ENCODE measurements around the gene RIPK1.

Gene RIPK1

DNA sequence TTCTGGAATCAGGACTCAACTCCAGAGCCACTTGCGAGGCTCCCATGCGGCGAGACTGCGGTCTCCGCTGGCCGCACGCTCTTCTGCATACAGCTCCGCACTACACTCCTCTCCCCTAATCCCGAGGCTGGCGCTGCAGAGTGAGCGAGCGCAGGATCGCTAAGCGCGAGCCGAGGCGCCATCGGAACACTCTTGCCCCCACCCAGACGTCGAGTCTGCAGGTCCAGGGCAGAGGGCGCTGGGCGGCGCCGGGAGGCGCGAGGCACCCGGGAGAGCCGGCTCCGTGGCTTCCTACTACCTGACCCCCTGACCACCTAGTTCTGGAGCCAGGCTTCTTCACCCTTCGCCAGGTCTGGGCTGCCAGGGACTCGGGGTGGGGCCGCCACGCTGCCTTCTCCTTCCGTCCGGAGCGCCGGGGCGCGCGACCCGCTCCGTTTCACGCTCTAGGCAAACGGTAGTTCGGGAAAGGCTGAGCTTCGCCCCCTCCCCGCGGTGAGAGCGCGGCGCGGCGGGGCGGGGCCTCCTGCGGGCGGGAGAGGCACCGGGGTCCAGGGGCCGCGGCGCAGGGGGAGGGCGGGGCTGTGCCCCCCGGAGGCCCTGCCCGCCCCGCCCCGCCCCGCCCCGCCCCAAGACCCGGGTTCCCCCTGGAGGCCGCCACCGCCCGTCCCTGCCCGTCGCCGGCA is 94.4 kb downstream of the RIPK1 start:
- peaks cover 53% of the 10 kb centered on the region for H3K4me1 ChIP-seq (ENCODE audit: insufficient read depth, low read length, poor library complexity, severe bottlenecking)
- H3K4me3 ChIP-seq (ENCODE audit: low read length, poor library complexity, severe bottlenecking), result peak overlapping the region; percentile 96
- H3K36me3 ChIP-seq (ENCODE audit: insufficient read depth, low read length), result no peaks in the 10 kb centered on the region
- H3K9ac ChIP-seq (ENCODE audit: low read depth, low read length, poor library complexity, severe bottlenecking), result peak overlapping the region; percentile 88
- peaks cover 3% of the 10 kb centered on the region; the same call in 1 of the 2 replicates for H3K79me2 ChIP-seq (ENCODE audit: insufficient read depth, low read length)
- H3F3A ChIP-seq (ENCODE audit: low read depth), result peaks cover 6% of the 10 kb centered on the region; the same call in 1 of the 2 replicates
- no peaks in the 10 kb centered on the region for H3K9me2 ChIP-seq (replicated peaks; ENCODE audit: low read depth, low read length)
- no peaks in the 10 kb centered on the region for H3K9me3 ChIP-seq (ENCODE audit: insufficient read depth, low read depth, low read length)
- TF ChIP-seq EZH2phosphoT487 (IDR thresholded peaks at IDR 0.05; ENCODE audit: borderline replicate concordance), result no peak
- TF ChIP-seq, protein P1, sequence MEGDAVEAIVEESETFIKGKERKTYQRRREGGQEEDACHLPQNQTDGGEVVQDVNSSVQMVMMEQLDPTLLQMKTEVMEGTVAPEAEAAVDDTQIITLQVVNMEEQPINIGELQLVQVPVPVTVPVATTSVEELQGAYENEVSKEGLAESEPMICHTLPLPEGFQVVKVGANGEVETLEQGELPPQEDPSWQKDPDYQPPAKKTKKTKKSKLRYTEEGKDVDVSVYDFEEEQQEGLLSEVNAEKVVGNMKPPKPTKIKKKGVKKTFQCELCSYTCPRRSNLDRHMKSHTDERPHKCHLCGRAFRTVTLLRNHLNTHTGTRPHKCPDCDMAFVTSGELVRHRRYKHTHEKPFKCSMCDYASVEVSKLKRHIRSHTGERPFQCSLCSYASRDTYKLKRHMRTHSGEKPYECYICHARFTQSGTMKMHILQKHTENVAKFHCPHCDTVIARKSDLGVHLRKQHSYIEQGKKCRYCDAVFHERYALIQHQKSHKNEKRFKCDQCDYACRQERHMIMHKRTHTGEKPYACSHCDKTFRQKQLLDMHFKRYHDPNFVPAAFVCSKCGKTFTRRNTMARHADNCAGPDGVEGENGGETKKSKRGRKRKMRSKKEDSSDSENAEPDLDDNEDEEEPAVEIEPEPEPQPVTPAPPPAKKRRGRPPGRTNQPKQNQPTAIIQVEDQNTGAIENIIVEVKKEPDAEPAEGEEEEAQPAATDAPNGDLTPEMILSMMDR (conservative IDR thresholded peaks at IDR 0.05; ENCODE audit: low read length), result peak; percentile 10; the same call in 1 of the 2 replicates
- H3K4me2 ChIP-seq (ENCODE audit: low read depth, low read length, poor library complexity, severe bottlenecking), result peak overlapping the region; percentile 83
- peak overlapping the region; percentile 95 for H2AFZ ChIP-seq (ENCODE audit: low read length)
- no peaks in the 10 kb centered on the region for H4K20me1 ChIP-seq (ENCODE audit: insufficient read depth, low read length, poor library complexity, severe bottlenecking)
- H3K27me3 ChIP-seq (ENCODE audit: insufficient read depth, low read length, poor library complexity, severe bottlenecking), result no peaks in the 10 kb centered on the region

DNA sequence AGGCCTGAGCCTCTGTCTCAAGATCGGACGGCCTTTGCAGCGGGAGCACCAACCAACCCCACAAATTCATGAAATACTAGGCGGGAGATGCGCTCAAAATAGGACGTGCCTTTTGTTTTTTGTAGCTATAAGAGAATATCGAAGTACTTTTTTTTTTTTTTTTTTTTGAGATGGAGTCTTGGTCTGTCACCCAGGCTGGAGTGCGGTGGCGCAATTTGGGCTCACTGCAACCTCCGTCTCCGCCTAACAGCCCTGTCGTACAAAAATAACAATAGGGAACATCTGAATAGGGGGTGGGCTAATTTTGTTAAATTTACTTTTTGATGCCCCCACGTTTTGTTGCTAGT is 94.9 kb downstream of the RIPK1 start:
- Histone ChIP-seq H3K4me2 (ENCODE audit: low read depth, low read length, poor library complexity, severe bottlenecking) (peak overlapping the region; percentile 83), H3F3A (ENCODE audit: low read depth) (peaks cover 6% of the 10 kb centered on the region; the same call in 1 of the 2 replicates), H4K20me1 (ENCODE audit: insufficient read depth, low read length, poor library complexity, severe bottlenecking) (no peaks in the 10 kb centered on the region), H3K9me2 (replicated peaks; ENCODE audit: low read depth, low read length) (no peaks in the 10 kb centered on the region), H3K4me1 (ENCODE audit: insufficient read depth, low read length, poor library complexity, severe bottlenecking) (peaks cover 51% of the 10 kb centered on the region), H3K79me2 (ENCODE audit: insufficient read depth, low read length) (peaks cover 3% of the 10 kb centered on the region; the same call in 1 of the 2 replicates), H3K36me3 (ENCODE audit: insufficient read depth, low read length) (no peaks in the 10 kb centered on the region), H3K9me3 (ENCODE audit: insufficient read depth, low read depth, low read length) (no peaks in the 10 kb centered on the region), H3K9ac (ENCODE audit: low read depth, low read length, poor library complexity, severe bottlenecking) (peak overlapping the region; percentile 70), H3K27me3 (ENCODE audit: insufficient read depth, low read length, poor library complexity, severe bottlenecking) (no peaks in the 10 kb centered on the region), H2AFZ (ENCODE audit: low read length) (peak overlapping the region; percentile 87), H3K4me3 (ENCODE audit: low read length, poor library complexity, severe bottlenecking) (peak overlapping the region; percentile 96)
- TF ChIP-seq, protein P1 (conservative IDR thresholded peaks at IDR 0.05; ENCODE audit: low read length), result no peak
- TF ChIP-seq EZH2phosphoT487 (IDR thresholded peaks at IDR 0.05; ENCODE audit: borderline replicate concordance), result no peak

DNA sequence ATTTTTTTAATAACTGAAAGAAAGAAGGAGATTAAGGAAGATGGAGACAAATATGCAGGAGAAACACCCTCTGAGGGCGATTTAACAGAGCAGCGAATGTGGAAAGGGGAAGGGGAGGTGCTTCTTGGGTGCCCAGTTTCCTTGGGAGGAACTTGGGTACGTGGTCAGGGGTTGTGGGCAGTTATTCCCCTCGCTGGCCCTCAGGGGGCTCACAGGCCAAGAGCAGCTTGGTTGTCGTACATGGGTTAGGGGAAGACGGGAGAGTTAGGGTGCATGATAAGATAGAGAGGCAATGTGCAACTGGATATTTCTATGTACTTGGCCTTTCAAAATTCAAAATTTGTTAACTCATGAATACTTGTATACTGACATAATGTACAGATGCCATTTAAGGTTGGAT is 96.1 kb downstream of the RIPK1 start:
- no peak overlapping the region for H3K4me3 ChIP-seq (ENCODE audit: low read length, poor library complexity, severe bottlenecking)
- H3K9ac ChIP-seq (ENCODE audit: low read depth, low read length, poor library complexity, severe bottlenecking), result no peak overlapping the region
- H3K4me2 ChIP-seq (ENCODE audit: low read depth, low read length, poor library complexity, severe bottlenecking), result no peak overlapping the region
- H3K9me2 ChIP-seq (replicated peaks; ENCODE audit: low read depth, low read length), result no peaks in the 10 kb centered on the region
- no peaks in the 10 kb centered on the region for H4K20me1 ChIP-seq (ENCODE audit: insufficient read depth, low read length, poor library complexity, severe bottlenecking)
- peaks cover 50% of the 10 kb centered on the region for H3K4me1 ChIP-seq (ENCODE audit: insufficient read depth, low read length, poor library complexity, severe bottlenecking)
- H2AFZ ChIP-seq (ENCODE audit: low read length), result no peak overlapping the region
- TF ChIP-seq, protein P1 (conservative IDR thresholded peaks at IDR 0.05; ENCODE audit: low read length), result no peak
- no peak for TF ChIP-seq EZH2phosphoT487 (IDR thresholded peaks at IDR 0.05; ENCODE audit: borderline replicate concordance)
- H3K36me3 ChIP-seq (ENCODE audit: insufficient read depth, low read length), result no peaks in the 10 kb centered on the region
- H3K9me3 ChIP-seq (ENCODE audit: insufficient read depth, low read depth, low read length), result no peaks in the 10 kb centered on the region
- H3K79me2 ChIP-seq (ENCODE audit: insufficient read depth, low read length), result peaks cover 3% of the 10 kb centered on the region; the same call in 1 of the 2 replicates
- H3K27me3 ChIP-seq (ENCODE audit: insufficient read depth, low read length, poor library complexity, severe bottlenecking), result no peaks in the 10 kb centered on the region
- H3F3A ChIP-seq (ENCODE audit: low read depth), result peaks cover 6% of the 10 kb centered on the region; the same call in 1 of the 2 replicates
